Nephron progenitor cell (in vitro differentiated cells): Measurements from ENCODE around the gene NDUFB1.

ENCODE experiments used
- DNase-seq: peaks from one replicate; pipeline ENCODE4 v3.0.0; 2021
- H3K27ac Mint-ChIP-seq: 2 replicates; pipeline ENCODE4 v1.8.0; 2021; ENCODE audit warnings: mild to moderate bottlenecking, moderate library complexity, mixed read lengths
- H3K27me3 Mint-ChIP-seq: 2 replicates; pipeline ENCODE4 v1.8.0; 2021; ENCODE audit warnings: mild to moderate bottlenecking, low read depth, mixed read lengths; ENCODE audit not compliant: poor library complexity
- H3K36me3 Mint-ChIP-seq: 2 replicates; pipeline ENCODE4 v1.8.0; 2021; ENCODE audit warnings: low read depth, mixed read lengths
- H3K4me1 Mint-ChIP-seq: 2 replicates; pipeline ENCODE4 v1.8.0; 2021; ENCODE audit warnings: mixed read lengths
- H3K4me3 Mint-ChIP-seq: 2 replicates; pipeline ENCODE4 v1.8.0; 2021; ENCODE audit warnings: mild to moderate bottlenecking, moderate library complexity, mixed read lengths
- H3K9me3 Mint-ChIP-seq: 2 replicates; pipeline ENCODE4 v1.8.0; 2021; ENCODE audit warnings: mild to moderate bottlenecking, moderate library complexity, mixed read lengths
- CTCF ChIP-seq: fragments of 200-600 bp; sonication (generic); IDR thresholded peaks from 2 replicates; pipeline ENCODE4 v1.5.0; 2021; ENCODE audit warnings: antibody characterized with exemption

NDUFB1 gene

GRCh38 chr14:92121670-92122350 lies at the start of gene NDUFB1, which contains the start of gene CPSF2:
NDUFB1 (minus strand) TSS chr14:92121706; CDS start chr14:92117637, 4,069 bp downstream.
CPSF2 (plus strand) TSS chr14:92121969; CDS start chr14:92130985, 9,016 bp downstream.
- H3K4me3 Mint-ChIP-seq, result peak within 1 kb of the TSS; percentile 96
- peak; percentile 88 for DNase-seq
- H3K4me1 Mint-ChIP-seq, result peaks cover 28% of the 10 kb centered on the region
- peaks cover 30% of the 10 kb centered on the region for H3K36me3 Mint-ChIP-seq
- H3K27ac Mint-ChIP-seq, result peak within 1 kb of the TSS; percentile 100
- no peaks in the 10 kb centered on the region for H3K9me3 Mint-ChIP-seq
- H3K27me3 Mint-ChIP-seq, result peaks cover 5% of the 10 kb centered on the region
- no peak for TF ChIP-seq CTCF

- H3K27me3 Mint-ChIP-seq, result no peaks in the 10 kb centered on the region
- peaks cover 41% of the 10 kb centered on the region for H3K9me3 Mint-ChIP-seq
These were observed 43.5 kb upstream of the NDUFB1 start for GRCh38 chr14:92164958-92165357.

GRCh38 chr14:92161521-92161920 lies 40.0 kb upstream of the NDUFB1 start:
- Mint-ChIP-seq H3K9me3 (peaks cover 35% of the 10 kb centered on the region), H3K27me3 (no peaks in the 10 kb centered on the region), H3K27ac (no peak overlapping the region), H3K4me1 (no peaks in the 10 kb centered on the region), H3K4me3 (no peak overlapping the region), H3K36me3 (peaks cover 85% of the 10 kb centered on the region)
- no peak for TF ChIP-seq CTCF
- no peak for DNase-seq

More at GRCh38 chr14:92164958-92165357, 43.5 kb upstream of the NDUFB1 start:
- no peak for DNase-seq
- no peak overlapping the region for H3K27ac Mint-ChIP-seq
- H3K36me3 Mint-ChIP-seq, result peaks cover 77% of the 10 kb centered on the region
- H3K4me3 Mint-ChIP-seq, result no peak overlapping the region
- no peak for TF ChIP-seq CTCF
- H3K4me1 Mint-ChIP-seq, result no peaks in the 10 kb centered on the region

GRCh38 chr14:92160619-92161018 lies 39.1 kb upstream of the NDUFB1 start:
- Mint-ChIP-seq H3K4me1 (no peaks in the 10 kb centered on the region), H3K9me3 (peaks cover 26% of the 10 kb centered on the region), H3K4me3 (no peak overlapping the region), H3K36me3 (peaks cover 85% of the 10 kb centered on the region), H3K27ac (peak overlapping the region; percentile 25), H3K27me3 (no peaks in the 10 kb centered on the region)
- DNase-seq, result no peak
- TF ChIP-seq CTCF, result no peak

- no peak overlapping the region for H3K4me3 Mint-ChIP-seq
- no peaks in the 10 kb centered on the region for H3K9me3 Mint-ChIP-seq
- H3K27me3 Mint-ChIP-seq, result no peaks in the 10 kb centered on the region
- no peak overlapping the region for H3K27ac Mint-ChIP-seq
- peaks cover 71% of the 10 kb centered on the region for H3K36me3 Mint-ChIP-seq
- no peak for DNase-seq
- TF ChIP-seq CTCF, result no peak
- H3K4me1 Mint-ChIP-seq, result no peaks in the 10 kb centered on the region
These were observed 32.9 kb upstream of the NDUFB1 start for GRCh38 chr14:92154283-92154942.
